AG09309 (cell line): ENCODE measurements around the gene CSNK2A1.

Experiments
- DNase-seq: peaks from one replicate; pipeline ENCODE4 v3.0.0-alpha.2; 2010; ENCODE audit warnings: low read depth
- H3K4me3 ChIP-seq: 2 replicates; pipeline ENCODE4 v1.5.1; 2011; ENCODE audit warnings: mild to moderate bottlenecking, low read depth, low read length, moderate library complexity; ENCODE audit not compliant: control insufficient read depth
- TF ChIP-seq, protein P1 (sequence below): IDR thresholded peaks from 2 replicates; pipeline ENCODE4 v1.5.1; 2011; ENCODE audit warnings: mild to moderate bottlenecking, low read depth, low read length, inconsistent platforms; ENCODE audit not compliant: insufficient read depth, control insufficient read depth; ENCODE audit errors: missing control alignments

The CSNK2A1 gene

DNA sequence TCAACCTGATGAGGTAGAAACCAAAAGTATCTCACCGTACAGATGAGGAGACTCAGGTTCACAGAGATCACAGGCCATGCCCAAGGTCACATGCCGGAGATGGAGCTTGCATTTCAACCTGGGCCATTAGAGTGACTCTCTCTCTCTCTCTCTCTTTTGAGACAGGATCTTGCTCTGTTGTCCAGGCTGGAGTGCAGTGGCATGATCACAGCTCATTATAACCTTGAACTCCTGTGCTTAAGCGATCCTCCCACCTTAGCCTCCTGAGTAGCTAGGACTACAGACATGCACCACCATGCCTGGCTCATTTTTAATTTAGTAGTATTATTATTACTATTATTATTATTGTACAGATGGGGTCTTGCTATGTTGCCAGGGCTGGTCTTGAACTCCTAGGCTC is 2.8 kb upstream of the CSNK2A1 start:
- DNase-seq = no peak
- H3K4me3 ChIP-seq = no peak overlapping the region
- TF ChIP-seq, protein P1, sequence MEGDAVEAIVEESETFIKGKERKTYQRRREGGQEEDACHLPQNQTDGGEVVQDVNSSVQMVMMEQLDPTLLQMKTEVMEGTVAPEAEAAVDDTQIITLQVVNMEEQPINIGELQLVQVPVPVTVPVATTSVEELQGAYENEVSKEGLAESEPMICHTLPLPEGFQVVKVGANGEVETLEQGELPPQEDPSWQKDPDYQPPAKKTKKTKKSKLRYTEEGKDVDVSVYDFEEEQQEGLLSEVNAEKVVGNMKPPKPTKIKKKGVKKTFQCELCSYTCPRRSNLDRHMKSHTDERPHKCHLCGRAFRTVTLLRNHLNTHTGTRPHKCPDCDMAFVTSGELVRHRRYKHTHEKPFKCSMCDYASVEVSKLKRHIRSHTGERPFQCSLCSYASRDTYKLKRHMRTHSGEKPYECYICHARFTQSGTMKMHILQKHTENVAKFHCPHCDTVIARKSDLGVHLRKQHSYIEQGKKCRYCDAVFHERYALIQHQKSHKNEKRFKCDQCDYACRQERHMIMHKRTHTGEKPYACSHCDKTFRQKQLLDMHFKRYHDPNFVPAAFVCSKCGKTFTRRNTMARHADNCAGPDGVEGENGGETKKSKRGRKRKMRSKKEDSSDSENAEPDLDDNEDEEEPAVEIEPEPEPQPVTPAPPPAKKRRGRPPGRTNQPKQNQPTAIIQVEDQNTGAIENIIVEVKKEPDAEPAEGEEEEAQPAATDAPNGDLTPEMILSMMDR = no peak

DNA sequence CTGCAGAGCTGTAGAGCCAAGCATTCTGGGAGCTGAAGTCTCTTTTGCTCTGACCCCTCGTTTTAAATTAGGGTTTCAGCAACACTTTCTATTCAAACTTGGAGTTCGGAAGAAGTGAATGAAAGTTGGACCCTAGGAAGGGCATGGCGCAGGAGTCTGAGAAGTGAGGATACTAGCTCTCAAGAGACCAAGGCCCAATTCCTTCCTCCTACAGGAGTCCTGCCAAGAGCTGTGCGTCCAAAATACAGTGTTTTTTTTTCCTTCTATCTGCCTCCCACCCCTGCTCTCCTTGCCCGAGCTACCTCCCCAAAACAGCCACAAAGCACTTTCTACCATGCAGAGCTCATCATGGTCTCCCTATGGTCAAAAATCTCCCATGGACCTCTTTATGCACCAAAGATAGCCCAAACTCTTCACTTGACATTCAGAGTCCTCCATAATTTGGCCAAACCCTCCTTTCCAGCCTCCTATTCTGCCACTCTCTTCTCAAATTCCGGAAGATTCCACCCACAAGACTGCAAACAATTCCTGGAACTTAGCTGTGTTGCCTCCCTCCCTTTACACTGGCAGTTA is 649 bp upstream of the CSNK2A1 start:
- no peak overlapping the region for H3K4me3 ChIP-seq
- TF ChIP-seq, protein P1 = no peak
- no peak for DNase-seq

DNA sequence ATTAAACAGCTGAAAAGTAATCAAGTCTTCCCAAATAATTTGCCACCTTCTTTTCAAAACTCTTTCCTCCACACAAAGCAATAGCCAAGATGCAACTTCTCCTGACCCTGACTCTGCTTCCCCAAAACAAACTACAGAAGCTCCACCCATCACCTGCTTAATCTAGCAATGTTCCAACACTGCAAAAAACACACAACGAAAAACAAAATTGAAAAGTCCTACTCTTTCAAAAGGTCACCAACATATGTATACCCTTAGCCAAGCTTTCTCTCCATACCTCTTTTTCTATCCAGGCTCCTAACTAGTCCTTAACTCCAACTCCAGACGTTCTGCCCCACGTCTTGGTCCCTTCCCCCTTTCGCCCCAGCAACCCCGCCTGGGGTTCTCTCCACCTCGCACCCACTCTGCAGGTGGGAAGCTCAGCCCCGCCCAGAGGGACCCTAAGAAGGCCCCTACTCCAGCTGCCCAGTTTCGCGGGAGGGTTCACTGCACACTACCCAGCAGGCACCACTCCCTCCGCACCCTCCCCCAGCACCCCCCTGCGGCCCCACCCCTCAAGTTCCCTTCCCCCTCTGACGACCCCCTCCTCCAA is 717 bp downstream of the CSNK2A1 start:
- H3K4me3 ChIP-seq = peak overlapping the region; percentile 77
- DNase-seq = no peak

DNA sequence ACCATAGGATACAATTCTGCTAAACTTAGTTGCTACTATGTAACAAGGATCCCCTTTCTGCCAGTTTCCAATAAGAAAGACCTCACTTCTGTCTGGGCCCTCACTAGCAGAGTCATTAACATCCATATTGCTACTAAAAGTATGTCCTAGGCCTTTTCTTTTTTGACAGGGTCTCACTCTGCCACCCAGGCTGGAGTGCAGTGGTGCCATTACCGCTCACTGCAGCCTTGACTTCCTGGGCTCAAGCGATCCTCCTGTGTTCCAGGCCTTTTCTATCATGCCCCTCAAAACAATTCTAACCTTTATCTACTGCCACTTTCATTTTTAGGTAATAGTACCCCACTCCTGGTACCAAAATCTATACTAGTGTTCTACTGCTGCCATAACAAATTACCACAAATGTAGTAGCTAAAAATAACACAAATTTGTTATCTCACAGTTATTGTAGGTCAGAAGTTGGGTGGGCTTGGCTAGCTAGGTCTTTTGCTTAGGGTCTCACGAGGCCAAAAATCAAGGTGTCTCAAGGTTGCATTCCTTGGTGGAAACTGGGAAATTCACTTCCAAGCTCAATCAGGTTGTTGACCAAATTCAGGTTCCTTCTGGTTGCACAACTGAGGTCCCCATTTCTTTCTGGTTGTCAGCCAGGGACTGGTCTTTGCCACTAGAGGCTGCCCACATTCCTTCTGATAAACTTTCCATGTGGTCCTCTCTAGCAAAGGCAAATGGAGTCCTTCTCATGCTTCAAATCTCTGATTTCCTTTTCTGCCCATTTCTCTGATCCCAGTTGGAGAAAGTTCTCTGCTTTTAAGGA is 3.0 kb downstream of the CSNK2A1 start:
- DNase-seq = no peak
- TF ChIP-seq, protein P1 = no peak
- no peak overlapping the region for H3K4me3 ChIP-seq

More for the DNA sequence above, 717 bp downstream of the CSNK2A1 start:
- TF ChIP-seq, protein P1 = no peak

DNA sequence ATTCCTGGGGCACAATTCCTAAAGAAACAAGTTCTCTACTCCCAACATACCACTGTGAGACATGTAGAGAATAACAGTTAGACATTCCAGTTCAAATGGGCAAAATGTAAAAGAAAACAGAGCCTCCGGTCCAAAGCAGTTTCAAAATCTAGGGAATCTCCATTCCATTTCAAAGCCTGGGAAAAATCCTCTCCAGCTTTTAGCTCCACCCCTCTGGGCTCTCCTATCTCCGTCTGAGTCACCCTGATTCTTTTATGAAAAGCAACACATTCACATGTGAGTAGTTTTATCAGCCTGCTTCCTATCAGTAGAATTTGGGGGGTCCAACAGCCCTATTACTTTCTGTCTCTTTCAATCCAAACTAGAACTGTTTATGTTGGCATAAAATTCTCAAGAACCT is 3.7 kb downstream of the CSNK2A1 start:
- peak; percentile 14 for DNase-seq
- TF ChIP-seq, protein P1 = no peak
- no peak overlapping the region for H3K4me3 ChIP-seq

DNA sequence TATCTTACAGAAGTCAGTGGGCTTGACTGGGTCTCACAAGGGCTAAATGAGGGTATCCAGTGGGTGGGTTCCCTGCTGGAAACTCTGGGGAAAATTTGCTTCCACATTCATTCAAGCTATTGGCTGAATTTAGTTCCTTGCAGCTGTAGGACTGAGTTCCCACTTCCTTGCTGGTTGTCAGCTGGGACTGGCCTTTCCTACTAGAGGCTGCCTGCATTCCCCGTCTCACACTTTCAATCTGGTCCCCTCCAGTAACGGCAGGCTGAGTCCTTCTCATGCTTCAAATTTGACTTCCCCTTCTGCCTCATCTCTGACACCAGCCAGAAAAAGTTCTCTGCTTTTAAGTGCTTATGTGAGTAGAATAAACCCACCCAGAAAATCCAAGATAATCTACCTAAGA is 4.4 kb downstream of the CSNK2A1 start:
- TF ChIP-seq, protein P1 = no peak
- DNase-seq = no peak
- no peak overlapping the region for H3K4me3 ChIP-seq
